Measurements from ENCODE around the gene TNRC18. TPM values are rescaled to one million over a fixed set of nuclear protein-coding genes. Genes with fewer than 3 reads are reported as not detected.

TNRC18 gene
- total and polyA plus RNA-seq, 2 donors (not counting 1 experiment from before 2014, with no cell fraction given), result 17.8 to 75.0 TPM

DNA sequence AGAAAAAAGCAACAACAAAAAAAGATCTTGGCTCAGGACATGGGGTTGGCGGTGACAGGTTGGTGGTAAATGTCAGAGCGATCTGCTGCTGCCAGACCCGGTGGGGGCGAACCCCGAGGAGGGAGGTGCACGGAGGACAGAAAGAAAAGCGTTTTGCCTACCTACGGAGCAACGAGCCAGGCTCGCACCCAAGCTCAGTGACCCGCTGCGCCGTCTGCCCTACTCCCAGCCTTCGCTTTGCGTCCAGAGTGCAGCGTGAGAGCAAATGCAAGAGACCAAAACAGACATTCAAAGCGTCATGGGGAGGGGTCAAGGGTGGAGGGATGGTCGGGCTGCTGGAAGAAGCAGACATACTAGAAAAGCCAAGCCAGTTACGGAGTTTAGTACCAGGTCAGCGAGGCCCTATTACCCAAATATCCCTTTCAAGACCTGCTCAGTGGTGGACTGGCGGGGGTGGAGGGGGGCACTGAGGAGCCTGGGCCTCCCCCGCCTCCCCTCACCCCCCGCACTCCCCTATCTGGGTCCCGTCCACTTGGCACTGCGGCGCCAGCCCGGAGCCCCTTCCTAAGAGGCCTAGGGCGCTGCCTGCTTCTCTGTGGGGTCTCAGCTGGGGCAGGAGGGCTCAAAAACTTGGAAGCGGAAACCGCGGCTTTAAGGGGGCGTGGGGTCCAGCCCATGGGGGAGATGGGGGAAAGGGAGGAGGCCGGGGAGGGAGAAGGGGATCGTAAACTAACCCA is 74.0 kb downstream of the TNRC18 start:
- H3K36me3 ChIP-seq (replicated peaks in 1 of 2; ENCODE audit: control extremely low read depth in 1 of 2, control insufficient read depth in 1 of 2, extremely low read depth in 1 of 2, insufficient read depth in 2 of 2, low read length in 1 of 2), result peaks cover 4 to 43% of the 10 kb centered on the region in 2 experiments
- no peak overlapping the region for H3K4me2 ChIP-seq (replicated peaks; ENCODE audit: low read depth, low read length, poor library complexity, severe bottlenecking)
- H3K9ac ChIP-seq (ENCODE audit: low read length), result no peak overlapping the region
- no peaks in the 10 kb centered on the region for H3K4me1 ChIP-seq (ENCODE audit: control insufficient read depth in 2 of 2, insufficient read depth in 2 of 2, low read length in 2 of 2)
- peaks cover 26% of the 10 kb centered on the region for H3K79me2 ChIP-seq (ENCODE audit: control insufficient read depth, insufficient read depth, low read length)
- no peaks in the 10 kb centered on the region for H3K27me3 Mint-ChIP-seq
- H3K9me3 ChIP-seq (ENCODE audit: control extremely low read depth in 1 of 3, control insufficient read depth in 2 of 3, insufficient read depth in 1 of 3, low read length in 2 of 3), result peaks cover 0 to 11% (median 4%) of the 10 kb centered on the region in 3 donors
- ATAC-seq (ENCODE audit: low read depth) (no peak), DNase-seq (no peak)
- no peak overlapping the region for H3K4me3 ChIP-seq (ENCODE audit: control extremely low read depth in 1 of 5, extremely low read depth in 1 of 5, insufficient read depth in 1 of 5, low read depth in 2 of 5, low read length in 4 of 5)
- TF ChIP-seq, protein P1, sequence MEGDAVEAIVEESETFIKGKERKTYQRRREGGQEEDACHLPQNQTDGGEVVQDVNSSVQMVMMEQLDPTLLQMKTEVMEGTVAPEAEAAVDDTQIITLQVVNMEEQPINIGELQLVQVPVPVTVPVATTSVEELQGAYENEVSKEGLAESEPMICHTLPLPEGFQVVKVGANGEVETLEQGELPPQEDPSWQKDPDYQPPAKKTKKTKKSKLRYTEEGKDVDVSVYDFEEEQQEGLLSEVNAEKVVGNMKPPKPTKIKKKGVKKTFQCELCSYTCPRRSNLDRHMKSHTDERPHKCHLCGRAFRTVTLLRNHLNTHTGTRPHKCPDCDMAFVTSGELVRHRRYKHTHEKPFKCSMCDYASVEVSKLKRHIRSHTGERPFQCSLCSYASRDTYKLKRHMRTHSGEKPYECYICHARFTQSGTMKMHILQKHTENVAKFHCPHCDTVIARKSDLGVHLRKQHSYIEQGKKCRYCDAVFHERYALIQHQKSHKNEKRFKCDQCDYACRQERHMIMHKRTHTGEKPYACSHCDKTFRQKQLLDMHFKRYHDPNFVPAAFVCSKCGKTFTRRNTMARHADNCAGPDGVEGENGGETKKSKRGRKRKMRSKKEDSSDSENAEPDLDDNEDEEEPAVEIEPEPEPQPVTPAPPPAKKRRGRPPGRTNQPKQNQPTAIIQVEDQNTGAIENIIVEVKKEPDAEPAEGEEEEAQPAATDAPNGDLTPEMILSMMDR (IDR thresholded peaks at IDR 0.05), result no peak
- no peak for TF ChIP-seq EZH2 (IDR thresholded peaks at IDR 0.05; ENCODE audit: borderline replicate concordance, insufficient read depth, low read depth, low read length, poor library complexity, severe bottlenecking)
- 98% methylated on average over 30 of the region's 34 CpGs for WGBS (ENCODE audit: insufficient coverage)
- H3K27me3 ChIP-seq (replicated peaks in 1 of 4; ENCODE audit: control extremely low read depth in 1 of 4, control insufficient read depth in 3 of 4, insufficient read depth in 4 of 4, low read length in 3 of 4), result no peaks in the 10 kb centered on the region
- H2AFZ ChIP-seq (ENCODE audit: insufficient read depth, low read depth, low read length, poor library complexity, severe bottlenecking), result no peak overlapping the region
- POLR2A ChIA-PET, result no interaction called here
- H3K4me3 Mint-ChIP-seq, result no peak overlapping the region
- peaks cover 37% of the 10 kb centered on the region for H4K20me1 ChIP-seq (ENCODE audit: control insufficient read depth, insufficient read depth, low read length, poor library complexity, severe bottlenecking)
- no peak overlapping the region for H3K27ac Mint-ChIP-seq
- intact Hi-C loops (cut with micrococcal nuclease), result no loop called here
- CTCF ChIA-PET, result interaction anchor here (1.0 kb wide), 1 partner anchor 316 kb away, joined by 3 read pairs; no protein-coding TSS in a partner anchor
- no peaks in the 10 kb centered on the region for H3K9me3 Mint-ChIP-seq (ENCODE audit: insufficient read depth)
- no peak overlapping the region for H3K27ac ChIP-seq (ENCODE audit: low read length in 2 of 2)
- H3K4me1 Mint-ChIP-seq, result peaks cover 3% of the 10 kb centered on the region

DNA sequence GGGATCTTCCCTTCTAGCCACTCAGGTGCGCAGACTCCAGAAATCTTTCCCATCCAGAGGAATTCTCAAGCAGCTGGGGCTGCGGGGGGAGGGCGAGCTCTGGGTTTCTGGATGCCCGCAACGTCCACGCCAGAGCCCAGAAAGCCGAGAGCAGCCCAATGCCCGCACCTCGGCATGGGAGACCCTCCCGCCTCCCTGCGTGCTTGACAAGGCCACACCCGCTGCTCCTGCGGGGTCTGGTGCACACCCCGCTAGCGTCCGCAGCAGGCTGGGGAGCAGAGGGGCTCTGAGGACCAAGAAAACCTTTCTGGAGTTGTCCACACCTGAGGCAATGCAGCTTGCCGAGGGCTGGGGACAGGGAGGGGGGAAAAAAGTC is 74.6 kb downstream of the TNRC18 start:
- peaks cover 31% of the 10 kb centered on the region for H4K20me1 ChIP-seq (ENCODE audit: control insufficient read depth, insufficient read depth, low read length, poor library complexity, severe bottlenecking)
- H3K9ac ChIP-seq (ENCODE audit: low read length), result no peak overlapping the region
- Mint-ChIP-seq H3K4me1 (no peaks in the 10 kb centered on the region), H3K27me3 (no peaks in the 10 kb centered on the region), H3K27ac (no peak overlapping the region), H3K4me3 (no peak overlapping the region), H3K9me3 (ENCODE audit: insufficient read depth) (no peaks in the 10 kb centered on the region)
- ChIA-PET CTCF (interaction anchor here (1.0 kb wide), 1 partner anchor 316 kb away, joined by 3 read pairs; no protein-coding TSS in a partner anchor), POLR2A (no interaction called here)
- DNase-seq, result no peak
- H3K27me3 ChIP-seq (replicated peaks in 1 of 4; ENCODE audit: control extremely low read depth in 1 of 4, control insufficient read depth in 3 of 4, insufficient read depth in 4 of 4, low read length in 3 of 4), result no peaks in the 10 kb centered on the region
- H3K79me2 ChIP-seq (ENCODE audit: control insufficient read depth, insufficient read depth, low read length), result peaks cover 20% of the 10 kb centered on the region
- H3K4me1 ChIP-seq (ENCODE audit: control insufficient read depth in 2 of 2, insufficient read depth in 2 of 2, low read length in 2 of 2), result no peaks in the 10 kb centered on the region
- peaks cover 2 to 49% of the 10 kb centered on the region in 2 experiments for H3K36me3 ChIP-seq (replicated peaks in 1 of 2; ENCODE audit: control extremely low read depth in 1 of 2, control insufficient read depth in 1 of 2, extremely low read depth in 1 of 2, insufficient read depth in 2 of 2, low read length in 1 of 2)
- TF ChIP-seq, protein P1 (IDR thresholded peaks at IDR 0.05), result no peak
- no peak for TF ChIP-seq EZH2 (IDR thresholded peaks at IDR 0.05; ENCODE audit: borderline replicate concordance, insufficient read depth, low read depth, low read length, poor library complexity, severe bottlenecking)
- H3K27ac ChIP-seq (ENCODE audit: low read length in 2 of 2), result no peak overlapping the region
- H3K4me2 ChIP-seq (replicated peaks; ENCODE audit: low read depth, low read length, poor library complexity, severe bottlenecking), result no peak overlapping the region
- peaks cover 0 to 18% (median 10%) of the 10 kb centered on the region in 3 donors for H3K9me3 ChIP-seq (ENCODE audit: control extremely low read depth in 1 of 3, control insufficient read depth in 2 of 3, insufficient read depth in 1 of 3, low read length in 2 of 3)
- H2AFZ ChIP-seq (ENCODE audit: insufficient read depth, low read depth, low read length, poor library complexity, severe bottlenecking), result no peak overlapping the region
- no peak for ATAC-seq (ENCODE audit: low read depth)
- no peak overlapping the region for H3K4me3 ChIP-seq (ENCODE audit: control extremely low read depth in 1 of 5, extremely low read depth in 1 of 5, insufficient read depth in 1 of 5, low read depth in 2 of 5, low read length in 4 of 5)
- 94% methylated on average over 15 of the region's 17 CpGs for WGBS (ENCODE audit: insufficient coverage)
- intact Hi-C loops (cut with micrococcal nuclease), result no loop called here

Data from B cell (primary cell).